NOMO-1 treated with DMSO at 0.1 percent for 48 hours (cell line): ENCODE data around the gene NIPBL.

Experiments
- DNase-seq: peaks from one replicate; lab custom pipeline; 2025; ENCODE audit not compliant: unreplicated experiment; lab: John Stamatoyannopoulos, UW

The NIPBL gene

DNA sequence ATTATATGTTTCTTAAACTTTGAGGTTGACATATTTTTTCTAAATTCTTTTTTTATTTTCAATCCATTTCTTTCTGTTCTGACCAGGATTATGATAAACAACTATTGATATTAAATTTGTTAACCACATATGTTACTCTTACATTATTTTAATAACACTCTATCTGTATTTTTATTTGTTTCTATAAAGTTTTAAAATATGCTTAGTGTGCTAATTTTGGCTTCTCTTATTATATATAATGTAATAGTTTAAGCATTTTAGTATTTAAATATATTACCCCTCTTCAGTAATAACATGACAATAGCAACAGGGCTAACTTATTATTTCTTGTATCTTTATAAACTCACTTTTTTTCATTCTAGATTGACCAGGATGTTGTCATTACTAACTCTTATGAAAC is 137.8 kb downstream of the NIPBL start:
- DNase-seq: no peak

DNA sequence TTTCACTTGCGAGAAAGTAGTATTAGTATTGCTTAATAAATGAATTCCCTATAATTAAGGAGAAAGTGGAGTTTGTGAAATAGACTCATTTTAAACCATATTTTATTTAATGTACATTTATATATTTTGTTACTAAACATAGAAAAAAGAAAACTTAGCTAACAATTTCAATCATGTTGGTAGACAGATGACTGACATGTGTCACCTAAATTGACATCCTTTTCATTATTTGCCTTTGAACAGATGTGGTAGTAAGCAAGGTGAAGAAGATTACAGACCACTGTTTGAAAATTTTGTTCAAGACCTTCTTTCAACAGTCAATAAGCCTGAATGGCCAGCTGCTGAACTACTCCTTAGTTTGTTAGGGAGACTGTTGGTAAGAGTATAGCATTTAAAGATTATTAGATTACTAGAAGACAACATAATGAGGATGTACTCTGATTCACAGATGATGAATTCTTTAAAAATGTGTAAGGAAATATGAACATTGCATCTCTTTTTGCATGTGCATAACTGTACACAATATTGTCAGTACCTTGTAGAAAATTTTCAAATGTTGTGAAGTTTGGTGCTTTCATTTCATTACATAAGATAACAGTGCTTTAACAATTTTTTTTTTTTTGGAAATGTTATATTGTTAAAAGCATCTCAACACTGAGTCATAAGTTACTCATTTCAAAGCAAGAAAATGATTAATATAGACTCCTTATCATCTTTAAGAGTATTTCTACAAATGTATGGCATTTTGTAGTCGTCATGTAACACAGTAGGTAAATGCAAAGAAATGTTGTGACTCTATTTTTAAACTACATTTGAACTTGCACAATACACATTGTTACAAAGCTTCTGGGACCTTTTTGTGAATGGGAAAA is 139.5 kb downstream of the NIPBL start:
- DNase-seq: no peak

DNA sequence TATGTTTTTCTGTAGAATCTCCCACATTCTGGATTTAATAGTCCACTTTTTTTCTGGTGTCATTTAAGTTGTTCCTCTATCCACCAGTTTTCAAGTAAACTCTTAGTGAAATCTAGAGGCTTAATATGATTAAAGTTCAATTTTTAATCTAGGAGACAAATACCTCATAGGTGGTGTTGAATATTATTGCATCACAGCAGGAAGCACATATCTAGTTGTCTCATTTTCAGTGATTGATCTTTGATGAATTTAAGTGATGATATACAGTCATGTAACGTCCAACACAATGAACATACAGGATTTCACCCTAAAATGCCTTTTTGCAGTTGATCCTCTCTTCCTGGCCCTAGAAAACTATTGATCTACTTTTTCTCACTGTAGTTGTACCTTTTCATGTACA is 152.3 kb downstream of the NIPBL start:
- DNase-seq: no peak

- no peak for DNase-seq
These were observed 152.9 kb downstream of the NIPBL start for GRCh38 chr5:37029436-37029835.

- no peak for DNase-seq
These were observed 158.4 kb downstream of the NIPBL start for GRCh38 chr5:37034955-37035354.

DNA sequence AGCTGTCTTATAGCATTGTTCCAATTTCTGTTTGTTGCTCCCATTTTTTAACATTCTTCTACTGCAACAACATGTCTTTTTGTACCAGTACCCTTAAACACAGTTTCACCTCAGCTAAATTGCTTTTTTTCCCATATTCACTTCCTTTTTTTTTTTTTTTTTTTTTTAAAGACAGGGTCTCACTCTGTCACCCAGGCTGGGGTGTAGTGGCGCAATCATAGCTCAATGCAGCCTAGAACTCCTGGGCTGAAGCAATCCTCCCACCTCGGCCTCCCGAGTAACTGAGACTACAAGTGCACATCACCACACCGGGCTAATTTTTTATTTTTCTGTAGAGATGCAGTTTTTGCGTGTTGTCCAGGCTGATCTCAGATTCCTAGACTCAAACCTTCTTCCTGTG is 161.3 kb downstream of the NIPBL start:
- peak; percentile 40 for DNase-seq

DNA sequence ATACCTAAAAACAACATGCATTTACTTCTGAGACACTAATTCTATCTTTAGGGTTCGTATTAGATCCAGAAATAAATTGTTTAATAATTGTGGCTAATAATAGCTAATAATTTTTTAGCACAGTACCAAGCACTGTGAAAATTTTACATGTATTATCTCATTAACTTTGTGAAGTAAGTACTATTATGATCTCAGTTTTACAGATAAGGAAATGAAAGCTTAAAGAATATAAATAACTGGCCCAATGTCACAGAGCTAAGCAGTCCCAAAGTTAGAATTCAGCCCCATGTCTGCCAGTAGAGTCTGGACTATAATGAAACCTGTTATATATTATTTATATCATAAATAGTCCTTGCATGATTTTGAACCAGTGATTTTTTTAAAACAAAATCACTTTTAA is 163.3 kb downstream of the NIPBL start:
- DNase-seq: no peak

DNA sequence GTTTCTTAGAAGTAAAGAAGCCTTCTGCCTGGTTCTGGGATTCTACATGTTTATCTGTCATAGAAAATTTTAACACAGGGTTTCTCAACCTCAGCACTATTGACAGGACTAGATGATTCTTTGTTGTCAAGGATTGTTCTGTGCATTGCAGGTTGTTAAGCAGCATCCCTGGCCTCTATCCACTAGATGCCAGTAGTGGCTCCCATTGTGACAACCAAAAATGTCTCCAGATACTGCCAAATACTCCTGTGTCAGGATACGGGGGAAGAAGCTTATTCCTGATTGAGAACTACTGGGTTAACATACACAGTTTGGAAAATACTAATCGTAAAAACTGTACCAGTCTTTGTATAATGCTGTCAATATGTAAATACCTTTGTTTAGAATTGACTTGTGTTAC is 167.1 kb downstream of the NIPBL start:
- DNase-seq: no peak

- no peak for DNase-seq
These were observed 167.6 kb downstream of the NIPBL start for GRCh38 chr5:37044120-37044519.

DNA sequence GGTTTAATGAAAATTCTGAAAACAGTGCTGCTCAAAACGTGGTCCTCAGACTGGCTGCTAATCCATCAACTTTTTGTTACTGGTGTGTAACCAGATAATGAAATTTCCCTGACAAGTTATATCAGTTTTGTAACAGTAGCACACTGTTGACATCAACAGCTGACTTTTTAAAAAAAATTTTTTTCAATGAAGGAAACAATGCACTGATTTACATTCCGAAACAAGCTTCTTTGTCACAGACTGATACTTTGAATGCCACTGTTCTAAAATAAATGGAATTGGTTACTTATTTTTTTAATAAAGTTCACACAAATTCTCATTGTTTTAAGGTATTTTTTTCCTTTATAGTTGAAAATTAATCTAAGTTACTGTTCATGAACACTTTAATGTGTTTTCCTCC is 169.1 kb downstream of the NIPBL start:
- no peak for DNase-seq

- no peak for DNase-seq
These were observed 171.4 kb downstream of the NIPBL start for GRCh38 chr5:37047947-37048346.

DNA sequence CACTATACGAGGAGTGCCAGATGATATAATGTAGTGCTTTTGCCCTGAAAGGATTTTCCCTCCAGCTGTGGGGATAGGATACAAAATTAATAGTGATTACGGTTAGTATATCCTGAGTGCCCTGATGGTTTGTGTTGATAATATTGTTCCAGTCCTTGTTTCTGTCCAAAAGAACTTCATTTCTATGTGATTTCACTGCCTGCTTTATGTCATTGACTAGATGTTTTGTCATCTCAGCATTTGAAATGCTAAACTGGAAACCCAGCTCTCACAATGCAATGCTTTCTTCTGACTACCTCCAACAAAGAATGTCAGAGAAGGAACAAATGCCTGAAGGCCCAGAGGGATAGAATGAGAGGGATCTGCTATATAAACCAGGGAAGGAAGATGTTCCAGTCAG is 177.8 kb downstream of the NIPBL start:
- DNase-seq: no peak

- DNase-seq: no peak
These were observed 178.9 kb downstream of the NIPBL start for GRCh38 chr5:37055383-37055990.

- DNase-seq: no peak
These were observed 180.2 kb downstream of the NIPBL start for GRCh38 chr5:37056762-37057161.

DNA sequence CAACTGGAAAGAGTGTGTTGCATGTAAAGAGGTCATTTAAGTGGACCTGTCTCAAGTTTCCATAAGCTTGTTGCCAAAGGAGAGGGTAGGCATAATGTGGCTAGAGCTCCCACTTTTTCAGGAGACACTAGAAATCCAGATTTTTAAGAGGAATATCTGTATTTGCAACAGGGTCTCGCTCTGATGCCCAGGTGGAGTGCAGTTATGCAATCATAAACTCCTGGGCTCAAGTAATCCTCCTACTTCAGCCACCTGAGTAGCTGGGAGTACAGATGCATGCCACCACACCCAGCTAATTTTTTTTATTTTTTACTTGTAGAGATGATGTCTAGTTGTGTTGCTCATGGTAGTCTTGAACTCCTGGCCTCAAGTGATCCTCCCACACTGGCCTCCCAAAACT is 183.5 kb downstream of the NIPBL start:
- DNase-seq: no peak

GRCh38 chr5:37063739-37064138 is 187.2 kb downstream of the NIPBL start:
- DNase-seq: no peak

DNA sequence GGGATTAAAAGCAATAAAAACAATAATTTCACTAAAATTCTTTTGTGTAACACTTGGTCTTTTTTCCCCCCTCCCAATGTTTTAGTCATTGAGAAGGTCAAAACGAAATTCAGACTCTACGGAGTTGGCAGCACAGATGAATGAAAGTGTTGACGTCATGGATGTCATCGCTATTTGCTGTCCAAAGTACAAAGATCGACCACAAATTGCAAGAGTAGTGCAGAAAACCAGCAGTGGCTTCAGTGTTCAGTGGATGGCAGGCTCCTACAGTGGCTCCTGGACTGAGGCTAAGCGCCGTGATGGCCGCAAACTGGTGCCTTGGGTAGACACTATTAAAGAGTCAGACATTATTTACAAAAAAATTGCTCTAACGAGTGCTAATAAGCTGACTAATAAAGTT is 187.9 kb downstream of the NIPBL start:
- no peak for DNase-seq

DNA sequence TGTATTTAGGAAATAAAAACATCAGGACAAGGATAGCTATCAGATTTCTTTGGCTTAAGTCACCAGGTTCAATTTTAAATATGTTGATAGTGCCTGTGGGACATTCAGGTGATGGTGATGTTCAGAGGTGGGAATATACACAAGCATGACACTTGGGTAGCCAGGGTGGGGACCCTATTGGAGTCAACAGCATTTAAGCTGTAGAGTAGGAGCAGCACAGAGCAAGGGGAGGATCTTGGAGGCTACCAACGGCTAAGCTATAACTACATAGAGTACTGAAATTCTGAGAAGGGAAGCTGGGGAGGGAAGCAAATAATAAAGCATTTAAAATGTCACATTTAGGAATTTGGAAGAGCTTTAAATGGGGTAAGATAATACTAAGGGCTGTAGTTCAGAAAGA is 194.9 kb downstream of the NIPBL start:
- no peak for DNase-seq

- no peak for DNase-seq
These were observed 195.5 kb downstream of the NIPBL start for GRCh38 chr5:37071901-37072581.

GRCh38 chr5:37075399-37075950 is 198.9 kb downstream of the NIPBL start:
- no peak for DNase-seq

DNA sequence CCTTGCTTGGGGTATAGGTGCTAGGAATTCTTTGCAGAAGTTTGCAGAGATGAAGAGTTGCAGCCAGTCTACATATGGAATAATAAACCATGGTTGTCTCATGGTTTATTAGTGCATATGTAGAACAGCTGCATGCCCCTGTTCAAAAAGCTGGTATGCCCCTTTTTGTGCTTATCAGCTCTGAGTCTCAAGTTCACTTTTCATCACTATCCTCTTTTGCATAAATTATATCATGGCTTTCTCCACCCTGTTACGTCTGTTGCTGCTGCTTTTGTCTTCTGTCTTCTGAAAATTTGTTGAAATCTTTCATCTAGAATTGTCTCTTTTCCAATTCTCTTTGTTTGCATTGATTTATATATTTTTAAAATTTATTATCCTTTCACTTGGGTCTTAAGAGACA is 200.6 kb downstream of the NIPBL start:
- DNase-seq: no peak

- no peak for DNase-seq
These were observed 204.1 kb downstream of the NIPBL start for GRCh38 chr5:37080697-37081096.
